Caco-2 (cell line): ENCODE results near the gene CAMKMT. TPM values are rescaled to one million over a fixed set of nuclear protein-coding genes. Genes with fewer than 3 reads are reported as not detected.

Experiments used
- BruUV-seq: library from RNA; stranded (reverse); fragments of 400-500 nt; replicated peaks from 2 replicates; lab custom pipeline; 2021; lab: Mats Ljungman, UMichigan
- CTCF ChIA-PET: fragments of 300-600 bp; sonication (Branson Sonifier 250); formaldehyde crosslinking; loops from one replicate; lab custom pipeline; 2022; ENCODE audit warnings: antibody characterized with exemption; lab: Charles Lee
- POLR2A ChIA-PET: fragments of 300-600 bp; sonication (Branson Sonifier 250); formaldehyde crosslinking; loops from one replicate; lab custom pipeline; 2022; ENCODE audit warnings: antibody characterized with exemption; lab: Charles Lee
- DNase-seq, 2 experiments: peaks; one replicate each; pipeline versions ENCODE4 v3.0.0 to v3.0.0-alpha.2; 2020 to 2022
- H3K27me3 ChIP-seq: replicated peaks from 2 replicates; pipeline ENCODE4 v1.6.0; 2011; ENCODE audit warnings: low read length; ENCODE audit not compliant: control insufficient read depth, insufficient read depth
- H3K36me3 ChIP-seq: 2 replicates; pipeline ENCODE4 v1.5.1; 2011; ENCODE audit warnings: low read length; ENCODE audit not compliant: control insufficient read depth, insufficient read depth
- H3K4me1 ChIP-seq: fragments of 250-450 bp; sonication (Bioruptor Pico); 2 replicates; pipeline ENCODE4 v1.5.1; 2020; ENCODE audit warnings: mild to moderate bottlenecking
- H3K4me3 ChIP-seq: 2 replicates; pipeline ENCODE4 v1.5.1; 2011; ENCODE audit warnings: low read depth, mild to moderate bottlenecking, control low read depth, low read length
- H3K9me3 ChIP-seq: fragments of 250-450 bp; sonication (Bioruptor Pico); 2 replicates; pipeline ENCODE4 v1.5.1; 2020; ENCODE audit warnings: mild to moderate bottlenecking, moderate library complexity
- H3K27ac Mint-ChIP-seq: one replicate; pipeline ENCODE4 v1.8.0; 2022; ENCODE audit warnings: mixed read lengths; ENCODE audit not compliant: unreplicated experiment
- H3K27me3 Mint-ChIP-seq: one replicate; pipeline ENCODE4 v1.8.0; 2022; ENCODE audit warnings: mixed read lengths; ENCODE audit not compliant: insufficient read depth, unreplicated experiment
- H3K36me3 Mint-ChIP-seq: one replicate; pipeline ENCODE4 v1.8.0; 2022; ENCODE audit warnings: mild to moderate bottlenecking, mixed read lengths; ENCODE audit not compliant: insufficient read depth, unreplicated experiment
- H3K4me1 Mint-ChIP-seq: one replicate; pipeline ENCODE4 v1.8.0; 2022; ENCODE audit warnings: low read depth, mixed read lengths; ENCODE audit not compliant: unreplicated experiment
- H3K4me3 Mint-ChIP-seq: one replicate; pipeline ENCODE4 v1.8.0; 2022; ENCODE audit warnings: mild to moderate bottlenecking, moderate library complexity, mixed read lengths; ENCODE audit not compliant: unreplicated experiment
- H3K9me3 Mint-ChIP-seq: one replicate; pipeline ENCODE4 v1.8.0; 2022; ENCODE audit warnings: mixed read lengths; ENCODE audit not compliant: unreplicated experiment
- intact Hi-C: fragments of 100-400 bp; cut with micrococcal nuclease; formaldehyde crosslinking; loops from one replicate; pipeline ENCODE4 v1.10.0; 2022; ENCODE audit not compliant: unreplicated experiment
- total RNA-seq: library from RNA; stranded (reverse); gene quantifications from 2 replicates; pipeline ENCODE4 v1.2.3, GENCODE V29; 2022
- TF ChIP-seq, protein P1 (sequence below), 2 experiments: fragments of 200-600 bp in 1 of 2; IDR thresholded peaks; 1 replicate in 1 of 2; 2 replicates in 1 of 2; pipeline versions ENCODE4 v1.5.1 to v1.8.0; 2011 to 2022; ENCODE audit warnings: antibody characterized with exemption in 1 of 2, control low read depth in 1 of 2, inconsistent platforms in 1 of 2, low read depth in 1 of 2, low read length in 1 of 2, mild to moderate bottlenecking in 1 of 2, moderate library complexity in 1 of 2; ENCODE audit not compliant: insufficient read depth in 1 of 2, severe bottlenecking in 1 of 2, unreplicated experiment in 1 of 2

The CAMKMT gene
- total RNA-seq, 1 experiment from 2014 or later: 25.2 TPM

DNA sequence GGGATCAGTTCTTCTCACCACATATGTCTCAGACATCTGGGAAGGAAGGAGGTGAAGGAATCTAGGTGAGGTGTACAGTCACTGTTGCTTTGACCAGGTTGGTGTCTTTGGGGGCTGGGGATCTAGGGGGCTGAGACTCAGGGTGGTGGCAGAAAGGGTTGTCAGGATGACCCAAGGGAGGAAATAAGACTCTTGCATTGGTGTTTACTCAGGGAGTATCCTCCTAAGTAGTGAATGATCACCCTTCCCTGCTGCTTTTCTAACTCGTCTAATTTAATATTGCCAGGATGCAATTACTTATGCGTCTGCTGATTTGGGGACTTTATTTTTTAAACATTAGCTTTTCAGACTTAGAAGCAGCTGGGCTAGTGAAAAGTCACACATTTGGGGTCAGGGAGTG is 451.9 kb downstream of the CAMKMT start:
- Histone ChIP-seq H3K4me1 (no peaks in the 10 kb centered on the region), H3K36me3 (no peaks in the 10 kb centered on the region), H3K9me3 (no peaks in the 10 kb centered on the region), H3K4me3 (no peak overlapping the region), H3K27me3 (no peaks in the 10 kb centered on the region)
- Mint-ChIP-seq H3K27me3 (peaks cover 17% of the 10 kb centered on the region), H3K36me3 (no peaks in the 10 kb centered on the region), H3K4me3 (no peak overlapping the region), H3K4me1 (no peaks in the 10 kb centered on the region), H3K9me3 (no peaks in the 10 kb centered on the region), H3K27ac (no peak overlapping the region)
- TF ChIP-seq, protein P1, sequence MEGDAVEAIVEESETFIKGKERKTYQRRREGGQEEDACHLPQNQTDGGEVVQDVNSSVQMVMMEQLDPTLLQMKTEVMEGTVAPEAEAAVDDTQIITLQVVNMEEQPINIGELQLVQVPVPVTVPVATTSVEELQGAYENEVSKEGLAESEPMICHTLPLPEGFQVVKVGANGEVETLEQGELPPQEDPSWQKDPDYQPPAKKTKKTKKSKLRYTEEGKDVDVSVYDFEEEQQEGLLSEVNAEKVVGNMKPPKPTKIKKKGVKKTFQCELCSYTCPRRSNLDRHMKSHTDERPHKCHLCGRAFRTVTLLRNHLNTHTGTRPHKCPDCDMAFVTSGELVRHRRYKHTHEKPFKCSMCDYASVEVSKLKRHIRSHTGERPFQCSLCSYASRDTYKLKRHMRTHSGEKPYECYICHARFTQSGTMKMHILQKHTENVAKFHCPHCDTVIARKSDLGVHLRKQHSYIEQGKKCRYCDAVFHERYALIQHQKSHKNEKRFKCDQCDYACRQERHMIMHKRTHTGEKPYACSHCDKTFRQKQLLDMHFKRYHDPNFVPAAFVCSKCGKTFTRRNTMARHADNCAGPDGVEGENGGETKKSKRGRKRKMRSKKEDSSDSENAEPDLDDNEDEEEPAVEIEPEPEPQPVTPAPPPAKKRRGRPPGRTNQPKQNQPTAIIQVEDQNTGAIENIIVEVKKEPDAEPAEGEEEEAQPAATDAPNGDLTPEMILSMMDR (IDR thresholded peaks at IDR 0.05; ENCODE audit: insufficient read depth in 1 of 2, low read depth in 1 of 2, low read length in 1 of 2, severe bottlenecking in 1 of 2, unreplicated experiment in 1 of 2): no peak
- ChIA-PET POLR2A (no interaction called here), CTCF (no interaction called here)
- intact Hi-C loops: no loop called here
- no peak for DNase-seq
- no TSS peak for BruUV-seq

DNA sequence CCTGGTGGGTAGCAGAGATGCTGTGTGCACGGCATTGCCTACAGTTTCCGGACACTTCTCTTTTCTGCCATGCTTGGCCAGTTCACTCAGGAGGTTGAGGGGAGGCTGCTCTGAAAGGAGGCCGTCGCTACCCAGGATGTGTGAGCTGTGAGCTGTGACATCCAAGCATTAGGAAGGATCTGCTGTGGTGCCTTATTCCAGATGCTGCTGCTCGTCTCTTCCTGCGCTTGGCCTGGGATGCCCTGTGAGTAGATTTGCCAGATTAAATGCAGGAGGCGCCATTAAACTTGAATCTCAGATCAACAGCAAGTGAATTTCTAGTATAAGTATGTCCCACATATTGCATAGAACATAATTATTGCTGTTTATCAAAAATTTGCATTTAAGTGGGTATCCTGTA is 455.5 kb downstream of the CAMKMT start:
- H3K27me3 Mint-ChIP-seq: peaks cover 5% of the 10 kb centered on the region
- no peaks in the 10 kb centered on the region for H3K9me3 Mint-ChIP-seq
- CTCF ChIA-PET: no interaction called here

DNA sequence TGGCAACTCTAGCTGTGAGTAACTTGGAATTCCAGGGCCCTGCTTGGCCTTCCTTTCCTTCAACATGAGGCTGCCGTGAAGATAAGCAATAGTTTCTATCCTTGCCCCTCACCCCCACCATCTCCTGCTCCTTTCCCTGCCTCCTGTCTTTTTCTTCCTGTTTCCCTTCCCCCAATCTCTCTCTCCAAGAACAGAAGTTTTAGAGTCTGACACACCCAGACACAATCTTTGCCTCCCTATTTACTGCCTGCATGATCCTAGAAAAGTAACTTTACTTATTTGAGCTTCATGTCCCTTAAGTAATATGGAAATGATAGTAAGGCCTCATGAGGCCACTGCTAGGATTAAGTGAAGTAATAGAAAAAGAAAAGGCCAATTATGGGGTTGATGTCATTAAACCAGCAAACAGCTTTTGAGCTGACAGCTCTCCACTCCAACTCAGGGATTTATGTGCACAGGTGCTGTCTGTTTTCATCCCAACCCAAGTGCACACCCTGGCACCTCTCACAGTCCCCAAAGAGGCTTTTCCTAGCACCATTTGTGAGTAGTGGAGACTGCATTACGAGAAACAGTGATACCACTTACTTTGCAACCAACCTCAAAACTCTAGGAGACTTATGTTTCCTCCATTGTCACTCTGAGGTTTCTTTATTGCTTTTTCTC is 456.1 kb downstream of the CAMKMT start:
- Histone ChIP-seq H3K4me1 (no peaks in the 10 kb centered on the region), H3K9me3 (no peaks in the 10 kb centered on the region), H3K4me3 (no peak overlapping the region), H3K36me3 (no peaks in the 10 kb centered on the region), H3K27me3 (no peaks in the 10 kb centered on the region)
- no peak for DNase-seq
- TF ChIP-seq, protein P1 (IDR thresholded peaks at IDR 0.05; ENCODE audit: insufficient read depth in 1 of 2, low read depth in 1 of 2, low read length in 1 of 2, severe bottlenecking in 1 of 2, unreplicated experiment in 1 of 2): no peak
- ChIA-PET CTCF (no interaction called here), POLR2A (no interaction called here)
- no peak overlapping the region for H3K4me3 Mint-ChIP-seq
- H3K27ac Mint-ChIP-seq: no peak overlapping the region
- BruUV-seq: no TSS peak
- peaks cover 5% of the 10 kb centered on the region for H3K27me3 Mint-ChIP-seq
- no peaks in the 10 kb centered on the region for H3K4me1 Mint-ChIP-seq
- no peaks in the 10 kb centered on the region for H3K36me3 Mint-ChIP-seq
- intact Hi-C loops: no loop called here
- H3K9me3 Mint-ChIP-seq: no peaks in the 10 kb centered on the region

More for the DNA sequence above, 455.5 kb downstream of the CAMKMT start:
- Histone ChIP-seq H3K9me3 (no peaks in the 10 kb centered on the region), H3K4me3 (no peak overlapping the region), H3K27me3 (no peaks in the 10 kb centered on the region), H3K36me3 (no peaks in the 10 kb centered on the region), H3K4me1 (no peaks in the 10 kb centered on the region)
- no TSS peak for BruUV-seq
- H3K27ac Mint-ChIP-seq: no peak overlapping the region
- TF ChIP-seq, protein P1 (IDR thresholded peaks at IDR 0.05; ENCODE audit: insufficient read depth in 1 of 2, low read depth in 1 of 2, low read length in 1 of 2, severe bottlenecking in 1 of 2, unreplicated experiment in 1 of 2): no peak
- intact Hi-C loops: no loop called here
- no peaks in the 10 kb centered on the region for H3K4me1 Mint-ChIP-seq
- no peak for DNase-seq
- POLR2A ChIA-PET: no interaction called here
- H3K4me3 Mint-ChIP-seq: no peak overlapping the region
- H3K36me3 Mint-ChIP-seq: no peaks in the 10 kb centered on the region
